ENCODE results near the gene RNF126. TPM values are rescaled to one million over a fixed set of nuclear protein-coding genes. Genes with fewer than 3 reads are reported as not detected.

RNF126 gene
- total RNA-seq, 1 donor from 2014 or later: 42.6 TPM

- TF ChIP-seq CTCF (IDR thresholded peaks at IDR 0.05; ENCODE audit: insufficient read depth, low read length, severe bottlenecking): no peak
- FAIRE-seq (no peak), DNase-seq (ENCODE audit: low read depth) (no peak)
- no peak overlapping the region for H3K4me3 ChIP-seq (ENCODE audit: low read depth, low read length)
- no peaks in the 10 kb centered on the region for H3K27me3 ChIP-seq (ENCODE audit: control insufficient read depth, insufficient read depth, low read length)
- H3K36me3 ChIP-seq (ENCODE audit: control insufficient read depth, insufficient read depth, low read length): peaks cover 35% of the 10 kb centered on the region
Measured at GRCh38 chr19:653425-653824, 9.6 kb downstream of the RNF126 start.

- no peak for DNase-seq (ENCODE audit: low read depth)
- no peak overlapping the region for H3K4me3 ChIP-seq (ENCODE audit: low read depth, low read length)
- FAIRE-seq: no peak
- H3K27me3 ChIP-seq (ENCODE audit: control insufficient read depth, insufficient read depth, low read length): no peaks in the 10 kb centered on the region
- peaks cover 35% of the 10 kb centered on the region for H3K36me3 ChIP-seq (ENCODE audit: control insufficient read depth, insufficient read depth, low read length)
- TF ChIP-seq CTCF (IDR thresholded peaks at IDR 0.05; ENCODE audit: insufficient read depth, low read length, severe bottlenecking): no peak
Measured at GRCh38 chr19:652467-653389, 10.3 kb downstream of the RNF126 start.

- FAIRE-seq: no peak
- TF ChIP-seq CTCF (IDR thresholded peaks at IDR 0.05; ENCODE audit: insufficient read depth, low read length, severe bottlenecking): no peak
- Histone ChIP-seq H3K4me3 (ENCODE audit: low read depth, low read length) (no peak overlapping the region), H3K36me3 (ENCODE audit: control insufficient read depth, insufficient read depth, low read length) (peaks cover 34% of the 10 kb centered on the region), H3K27me3 (ENCODE audit: control insufficient read depth, insufficient read depth, low read length) (no peaks in the 10 kb centered on the region)
- no peak for DNase-seq (ENCODE audit: low read depth)
Measured at GRCh38 chr19:651991-652390, 11.0 kb downstream of the RNF126 start.

- Histone ChIP-seq H3K36me3 (ENCODE audit: control insufficient read depth, insufficient read depth, low read length) (peaks cover 36% of the 10 kb centered on the region), H3K27me3 (ENCODE audit: control insufficient read depth, insufficient read depth, low read length) (no peaks in the 10 kb centered on the region), H3K4me3 (ENCODE audit: low read depth, low read length) (no peak overlapping the region)
- no peak for DNase-seq (ENCODE audit: low read depth)
- FAIRE-seq: no peak
- TF ChIP-seq CTCF (IDR thresholded peaks at IDR 0.05; ENCODE audit: insufficient read depth, low read length, severe bottlenecking): no peak
Measured at GRCh38 chr19:651114-651818, 11.7 kb downstream of the RNF126 start.

- H3K27me3 ChIP-seq (ENCODE audit: control insufficient read depth, insufficient read depth, low read length): no peaks in the 10 kb centered on the region
- DNase-seq (ENCODE audit: low read depth): no peak
- H3K36me3 ChIP-seq (ENCODE audit: control insufficient read depth, insufficient read depth, low read length): peaks cover 35% of the 10 kb centered on the region
- TF ChIP-seq CTCF (IDR thresholded peaks at IDR 0.05; ENCODE audit: insufficient read depth, low read length, severe bottlenecking): no peak
- no peak overlapping the region for H3K4me3 ChIP-seq (ENCODE audit: low read depth, low read length)
- no peak for FAIRE-seq
Measured at GRCh38 chr19:650121-650520, 12.9 kb downstream of the RNF126 start.
